ENCODE results near the gene KRT17.

DNA sequence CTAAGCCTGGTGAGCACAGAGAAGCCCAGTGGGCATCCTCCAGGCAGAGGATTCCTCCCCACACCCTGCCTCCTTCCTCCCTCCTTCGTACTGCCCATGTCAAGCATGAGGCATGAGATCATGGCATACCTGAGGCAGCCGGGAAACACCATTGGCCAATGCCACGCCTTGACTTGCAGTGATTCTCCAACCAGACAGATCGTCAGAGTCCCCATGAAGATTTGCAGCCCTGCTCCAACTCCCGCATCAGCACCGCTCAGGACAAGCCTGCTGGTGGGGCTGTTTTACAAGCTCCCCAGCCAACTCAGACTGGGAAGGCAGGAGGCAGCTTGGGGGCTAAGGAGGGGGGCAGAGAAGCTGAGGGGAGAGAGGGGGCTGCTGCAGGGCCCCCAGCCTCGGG lies 8.9 kb downstream of the KRT17 start:
- TF ChIP-seq, protein P1, sequence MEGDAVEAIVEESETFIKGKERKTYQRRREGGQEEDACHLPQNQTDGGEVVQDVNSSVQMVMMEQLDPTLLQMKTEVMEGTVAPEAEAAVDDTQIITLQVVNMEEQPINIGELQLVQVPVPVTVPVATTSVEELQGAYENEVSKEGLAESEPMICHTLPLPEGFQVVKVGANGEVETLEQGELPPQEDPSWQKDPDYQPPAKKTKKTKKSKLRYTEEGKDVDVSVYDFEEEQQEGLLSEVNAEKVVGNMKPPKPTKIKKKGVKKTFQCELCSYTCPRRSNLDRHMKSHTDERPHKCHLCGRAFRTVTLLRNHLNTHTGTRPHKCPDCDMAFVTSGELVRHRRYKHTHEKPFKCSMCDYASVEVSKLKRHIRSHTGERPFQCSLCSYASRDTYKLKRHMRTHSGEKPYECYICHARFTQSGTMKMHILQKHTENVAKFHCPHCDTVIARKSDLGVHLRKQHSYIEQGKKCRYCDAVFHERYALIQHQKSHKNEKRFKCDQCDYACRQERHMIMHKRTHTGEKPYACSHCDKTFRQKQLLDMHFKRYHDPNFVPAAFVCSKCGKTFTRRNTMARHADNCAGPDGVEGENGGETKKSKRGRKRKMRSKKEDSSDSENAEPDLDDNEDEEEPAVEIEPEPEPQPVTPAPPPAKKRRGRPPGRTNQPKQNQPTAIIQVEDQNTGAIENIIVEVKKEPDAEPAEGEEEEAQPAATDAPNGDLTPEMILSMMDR (IDR thresholded peaks at IDR 0.05), result no peak
- TF ChIP-seq POLR2A (IDR thresholded peaks at IDR 0.05), result no peak

Measured in adrenal gland (tissue), 5 donors.